Measurements from ENCODE around the gene LIFR.
A peak's percentile ranks its signal among the peaks of the same experiment; 100 is the strongest.

LIFR gene, protein sequence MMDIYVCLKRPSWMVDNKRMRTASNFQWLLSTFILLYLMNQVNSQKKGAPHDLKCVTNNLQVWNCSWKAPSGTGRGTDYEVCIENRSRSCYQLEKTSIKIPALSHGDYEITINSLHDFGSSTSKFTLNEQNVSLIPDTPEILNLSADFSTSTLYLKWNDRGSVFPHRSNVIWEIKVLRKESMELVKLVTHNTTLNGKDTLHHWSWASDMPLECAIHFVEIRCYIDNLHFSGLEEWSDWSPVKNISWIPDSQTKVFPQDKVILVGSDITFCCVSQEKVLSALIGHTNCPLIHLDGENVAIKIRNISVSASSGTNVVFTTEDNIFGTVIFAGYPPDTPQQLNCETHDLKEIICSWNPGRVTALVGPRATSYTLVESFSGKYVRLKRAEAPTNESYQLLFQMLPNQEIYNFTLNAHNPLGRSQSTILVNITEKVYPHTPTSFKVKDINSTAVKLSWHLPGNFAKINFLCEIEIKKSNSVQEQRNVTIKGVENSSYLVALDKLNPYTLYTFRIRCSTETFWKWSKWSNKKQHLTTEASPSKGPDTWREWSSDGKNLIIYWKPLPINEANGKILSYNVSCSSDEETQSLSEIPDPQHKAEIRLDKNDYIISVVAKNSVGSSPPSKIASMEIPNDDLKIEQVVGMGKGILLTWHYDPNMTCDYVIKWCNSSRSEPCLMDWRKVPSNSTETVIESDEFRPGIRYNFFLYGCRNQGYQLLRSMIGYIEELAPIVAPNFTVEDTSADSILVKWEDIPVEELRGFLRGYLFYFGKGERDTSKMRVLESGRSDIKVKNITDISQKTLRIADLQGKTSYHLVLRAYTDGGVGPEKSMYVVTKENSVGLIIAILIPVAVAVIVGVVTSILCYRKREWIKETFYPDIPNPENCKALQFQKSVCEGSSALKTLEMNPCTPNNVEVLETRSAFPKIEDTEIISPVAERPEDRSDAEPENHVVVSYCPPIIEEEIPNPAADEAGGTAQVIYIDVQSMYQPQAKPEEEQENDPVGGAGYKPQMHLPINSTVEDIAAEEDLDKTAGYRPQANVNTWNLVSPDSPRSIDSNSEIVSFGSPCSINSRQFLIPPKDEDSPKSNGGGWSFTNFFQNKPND

DNA sequence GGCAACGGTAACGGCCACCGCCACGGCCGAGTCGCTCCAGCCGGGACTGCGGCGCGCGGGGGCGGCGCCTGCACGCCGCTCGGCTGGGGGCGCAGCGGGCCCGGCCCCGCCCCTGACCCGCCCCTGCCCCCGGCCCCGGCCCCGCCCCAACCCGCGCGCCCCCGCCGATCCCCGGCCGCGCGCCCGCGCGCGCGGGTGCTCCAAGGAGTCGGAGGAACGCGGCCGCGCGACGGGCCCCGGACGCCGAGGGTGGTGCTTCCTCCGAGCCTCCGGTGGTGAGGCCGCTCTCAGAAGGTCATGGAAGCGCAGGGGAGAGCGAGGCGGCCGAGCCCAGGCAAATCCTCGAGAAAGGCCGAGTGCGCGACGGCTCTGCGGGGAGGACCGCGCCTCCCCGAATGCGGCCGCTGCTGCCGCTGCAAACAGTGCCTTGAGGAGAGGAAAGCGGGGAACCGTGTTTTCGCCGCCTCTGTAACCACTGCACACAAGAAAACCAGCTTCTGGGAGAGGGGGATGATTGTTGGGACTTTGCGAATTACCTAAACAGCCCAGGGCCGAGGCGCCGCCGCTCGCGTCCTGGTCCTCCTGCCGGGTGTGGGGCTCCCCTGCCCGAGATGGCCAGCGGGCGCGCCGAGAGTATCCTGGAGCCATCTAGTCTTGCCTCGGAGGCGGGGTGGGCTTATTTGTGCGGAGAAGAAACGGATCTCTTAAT is at the start of gene LIFR:
Gene LIFR (minus strand): TSS at position 48 of the 709 bp plus-strand sequence. CDS start 25,999 bp downstream, outside the sequence.
- TF ChIP-seq ZFX (IDR thresholded peaks at IDR 0.05; ENCODE audit: borderline replicate concordance): no peak
- TF ChIP-seq, protein P1, sequence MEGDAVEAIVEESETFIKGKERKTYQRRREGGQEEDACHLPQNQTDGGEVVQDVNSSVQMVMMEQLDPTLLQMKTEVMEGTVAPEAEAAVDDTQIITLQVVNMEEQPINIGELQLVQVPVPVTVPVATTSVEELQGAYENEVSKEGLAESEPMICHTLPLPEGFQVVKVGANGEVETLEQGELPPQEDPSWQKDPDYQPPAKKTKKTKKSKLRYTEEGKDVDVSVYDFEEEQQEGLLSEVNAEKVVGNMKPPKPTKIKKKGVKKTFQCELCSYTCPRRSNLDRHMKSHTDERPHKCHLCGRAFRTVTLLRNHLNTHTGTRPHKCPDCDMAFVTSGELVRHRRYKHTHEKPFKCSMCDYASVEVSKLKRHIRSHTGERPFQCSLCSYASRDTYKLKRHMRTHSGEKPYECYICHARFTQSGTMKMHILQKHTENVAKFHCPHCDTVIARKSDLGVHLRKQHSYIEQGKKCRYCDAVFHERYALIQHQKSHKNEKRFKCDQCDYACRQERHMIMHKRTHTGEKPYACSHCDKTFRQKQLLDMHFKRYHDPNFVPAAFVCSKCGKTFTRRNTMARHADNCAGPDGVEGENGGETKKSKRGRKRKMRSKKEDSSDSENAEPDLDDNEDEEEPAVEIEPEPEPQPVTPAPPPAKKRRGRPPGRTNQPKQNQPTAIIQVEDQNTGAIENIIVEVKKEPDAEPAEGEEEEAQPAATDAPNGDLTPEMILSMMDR (IDR thresholded peaks at IDR 0.05): no peak
- peak within 1 kb of the TSS; percentile 86 for H3K27ac ChIP-seq

DNA sequence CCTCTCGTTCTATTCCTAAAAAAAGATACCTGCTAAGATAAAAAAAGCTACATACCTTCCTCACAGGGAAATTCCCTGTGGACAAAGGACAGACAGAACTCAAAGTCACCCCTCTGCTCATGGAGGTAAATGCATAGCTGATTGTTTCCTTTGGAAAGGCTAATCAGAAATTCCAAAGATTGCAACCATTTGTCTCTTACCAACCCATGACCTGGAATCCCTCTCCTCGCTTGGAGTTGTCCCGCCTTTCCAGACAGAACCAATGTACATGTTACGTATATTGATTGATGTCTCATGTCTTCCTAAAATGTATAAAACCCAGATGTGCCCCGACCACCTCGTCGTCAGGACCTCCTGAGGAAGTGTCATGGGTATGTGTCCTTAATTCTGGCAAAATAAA is 49.2 kb upstream of the LIFR start:
- no peak overlapping the region for H3K27ac ChIP-seq
- no peak for TF ChIP-seq ZFX (IDR thresholded peaks at IDR 0.05; ENCODE audit: borderline replicate concordance)
- TF ChIP-seq, protein P1 (IDR thresholded peaks at IDR 0.05): no peak

DNA sequence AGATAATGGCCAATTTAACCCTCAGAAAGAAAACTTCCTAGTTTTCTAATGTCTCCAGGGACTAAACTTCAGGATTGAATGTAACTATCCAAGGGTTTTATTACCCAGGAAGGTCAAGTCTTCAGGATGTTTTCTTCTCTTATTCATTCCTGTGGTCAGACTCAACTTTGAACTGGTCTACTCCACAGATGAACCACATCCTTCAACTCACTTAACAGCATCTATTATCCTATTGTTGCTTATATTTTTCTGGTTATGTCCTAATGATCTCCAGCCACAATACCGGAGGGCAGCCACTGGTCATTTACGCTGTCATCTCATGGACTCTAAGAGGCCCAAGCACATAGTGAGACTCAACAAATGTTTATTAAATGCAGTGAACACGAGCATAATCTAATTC is 47.2 kb upstream of the LIFR start:
- TF ChIP-seq ZFX (IDR thresholded peaks at IDR 0.05; ENCODE audit: borderline replicate concordance): no peak
- TF ChIP-seq, protein P1 (IDR thresholded peaks at IDR 0.05): no peak

DNA sequence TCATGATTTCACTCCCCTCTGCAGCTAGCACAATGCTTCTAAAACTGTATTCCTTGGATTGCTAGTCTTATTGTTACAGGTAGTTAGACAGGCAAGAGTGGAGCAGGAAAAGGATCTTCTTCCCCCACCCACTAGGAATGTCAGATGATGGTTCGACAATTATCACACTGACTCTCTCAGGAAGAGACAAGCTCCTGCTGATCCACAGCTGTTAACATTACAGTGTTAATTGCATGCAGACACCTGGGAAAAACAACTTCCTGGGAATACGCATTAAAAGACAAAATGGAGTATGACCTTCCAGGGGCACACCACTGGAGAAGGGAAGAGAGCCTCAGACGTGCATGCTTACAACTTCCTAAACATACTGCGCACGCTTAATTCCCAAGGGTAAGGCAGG is 46.2 kb upstream of the LIFR start:
- TF ChIP-seq, protein P1 (IDR thresholded peaks at IDR 0.05): no peak
- no peak for TF ChIP-seq ZFX (IDR thresholded peaks at IDR 0.05; ENCODE audit: borderline replicate concordance)
- no peak overlapping the region for H3K27ac ChIP-seq

More for the DNA sequence above, 47.2 kb upstream of the LIFR start:
- H3K27ac ChIP-seq: no peak overlapping the region

DNA sequence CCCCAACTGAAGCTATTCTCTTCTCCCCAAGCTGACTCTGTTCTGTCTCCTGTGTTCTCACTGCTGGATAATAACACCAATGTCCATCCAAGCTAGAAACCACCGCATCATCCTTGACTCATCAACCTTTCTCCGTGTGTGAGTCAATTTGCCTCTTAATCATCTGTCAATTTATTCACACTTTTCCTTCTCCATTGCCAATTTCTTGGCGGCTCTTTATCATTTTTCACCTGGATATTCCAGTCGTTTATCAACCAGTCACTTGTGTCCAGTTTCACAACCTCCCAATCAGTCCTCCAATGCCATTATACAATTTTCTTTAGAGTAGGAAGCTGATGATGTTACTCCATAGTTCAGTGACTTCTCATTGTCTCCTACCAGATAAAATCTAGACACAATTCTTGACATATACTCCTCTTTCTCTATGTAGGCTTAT is 45.4 kb upstream of the LIFR start:
- H3K27ac ChIP-seq: no peak overlapping the region
- TF ChIP-seq, protein P1 (IDR thresholded peaks at IDR 0.05): no peak
- TF ChIP-seq ZFX (IDR thresholded peaks at IDR 0.05; ENCODE audit: borderline replicate concordance): no peak

DNA sequence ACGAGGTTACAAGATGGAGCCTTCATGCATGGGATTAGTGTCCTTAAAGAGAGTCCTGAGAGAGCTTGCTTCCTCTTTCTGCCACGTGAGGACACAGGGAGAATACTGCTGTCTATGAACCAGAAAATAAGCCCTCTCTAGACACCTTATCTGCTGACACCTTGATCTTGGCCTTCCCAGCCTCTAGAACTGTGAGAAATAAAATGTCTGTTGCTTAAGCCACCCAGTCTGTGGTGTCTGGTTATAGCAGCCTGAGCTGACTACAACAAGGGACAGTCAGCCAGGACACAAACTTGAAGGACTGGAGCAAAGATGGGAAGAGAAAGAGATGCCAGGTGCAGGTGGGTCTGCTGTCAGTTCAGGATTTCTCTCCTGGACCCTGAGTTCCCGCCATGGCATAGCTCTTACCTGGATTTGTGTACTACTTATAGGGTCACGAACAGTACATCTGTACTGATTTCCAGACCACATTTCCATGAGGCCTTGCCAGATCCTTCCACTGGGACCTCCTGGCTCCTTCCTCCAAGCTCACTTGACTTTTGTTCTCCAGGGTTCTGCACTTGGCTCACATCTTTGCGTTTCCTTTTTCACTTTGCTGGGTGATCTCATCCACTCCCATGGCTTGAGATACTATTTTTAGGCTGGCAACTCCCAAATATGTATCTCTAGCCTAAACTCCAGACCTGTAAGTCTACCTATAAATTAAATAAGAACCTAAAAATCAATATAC is 44.9 kb upstream of the LIFR start:
- H3K27ac ChIP-seq: no peak overlapping the region

More for the DNA sequence above, 44.9 kb upstream of the LIFR start:
- TF ChIP-seq, protein P1 (IDR thresholded peaks at IDR 0.05): no peak
- no peak for TF ChIP-seq ZFX (IDR thresholded peaks at IDR 0.05; ENCODE audit: borderline replicate concordance)

Measured in 22Rv1 (cell line).